Trophoblast cell (in vitro differentiated cells and primary cell): ENCODE results near the gene ARPC2.

ENCODE experiments used
- DNase-seq, 2 donors: peaks; one replicate each; pipeline ENCODE4 v3.0.0-alpha.2; 2016
- H2AFZ ChIP-seq: 2 replicates; pipeline ENCODE4 v1.6.1; 2013; ENCODE audit warnings: low read length, moderate library complexity, mild to moderate bottlenecking; ENCODE audit not compliant: insufficient read depth, poor library complexity
- H2AK5ac ChIP-seq: 2 replicates; pipeline ENCODE4 v1.6.1; 2013; ENCODE audit warnings: mild to moderate bottlenecking, low read length
- H2BK120ac ChIP-seq: 2 replicates; pipeline ENCODE4 v1.6.1; 2013; ENCODE audit warnings: low read length, mild to moderate bottlenecking, moderate library complexity; ENCODE audit not compliant: insufficient read depth, poor library complexity
- H2BK12ac ChIP-seq: 2 replicates; pipeline ENCODE4 v1.6.1; 2013; ENCODE audit warnings: mild to moderate bottlenecking, low read length, moderate library complexity
- H2BK5ac ChIP-seq: 2 replicates; pipeline ENCODE4 v1.6.1; 2013; ENCODE audit warnings: low read length, low read depth, moderate library complexity, mild to moderate bottlenecking; ENCODE audit not compliant: poor library complexity
- H3K14ac ChIP-seq: 2 replicates; pipeline ENCODE4 v1.6.1; 2013; ENCODE audit warnings: mild to moderate bottlenecking, low read length
- H3K18ac ChIP-seq: 2 replicates; pipeline ENCODE4 v1.6.1; 2013; ENCODE audit warnings: mild to moderate bottlenecking, low read length
- H3K23ac ChIP-seq: 2 replicates; pipeline ENCODE4 v1.6.1; 2013; ENCODE audit warnings: low read length
- H3K27ac ChIP-seq: 2 replicates; pipeline ENCODE4 v1.5.1; 2013; ENCODE audit warnings: low read depth, mild to moderate bottlenecking, inconsistent platforms, low read length, moderate library complexity
- H3K27me3 ChIP-seq: 2 replicates; pipeline ENCODE4 v1.6.1; 2013; ENCODE audit warnings: inconsistent platforms, mild to moderate bottlenecking, low read length, moderate library complexity; ENCODE audit not compliant: insufficient read depth
- H3K36me3 ChIP-seq, 2 experiments: 1 replicate in 1 of 2; 2 replicates in 1 of 2; pipeline ENCODE4 v1.6.1; 2013; ENCODE audit warnings: low read length in 2 of 2, mild to moderate bottlenecking in 2 of 2, moderate library complexity in 1 of 2; ENCODE audit not compliant: insufficient read depth in 2 of 2, control insufficient read depth in 1 of 2
- H3K4ac ChIP-seq: 2 replicates; pipeline ENCODE4 v1.6.1; 2013; ENCODE audit warnings: low read depth, mild to moderate bottlenecking, low read length, moderate library complexity
- H3K4me1 ChIP-seq, 2 experiments: 1 replicate in 1 of 2; 2 replicates in 1 of 2; pipeline ENCODE4 v1.6.1; 2013; ENCODE audit warnings: low read length in 2 of 2, mild to moderate bottlenecking in 2 of 2, moderate library complexity in 1 of 2; ENCODE audit not compliant: insufficient read depth in 2 of 2, control insufficient read depth in 1 of 2
- H3K4me2 ChIP-seq: 2 replicates; pipeline ENCODE4 v1.6.1; 2013; ENCODE audit warnings: inconsistent platforms, mild to moderate bottlenecking, low read length, moderate library complexity
- H3K4me3 ChIP-seq: 2 replicates; pipeline ENCODE4 v1.5.1; 2013; ENCODE audit warnings: mild to moderate bottlenecking, low read depth, low read length, inconsistent platforms
- H3K79me1 ChIP-seq: one replicate; pipeline ENCODE4 v1.6.1; 2013; ENCODE audit warnings: low read length
- H3K79me2 ChIP-seq: 2 replicates; pipeline ENCODE4 v1.6.1; 2013; ENCODE audit warnings: low read length, mild to moderate bottlenecking; ENCODE audit not compliant: control insufficient read depth, insufficient read depth, poor library complexity
- H3K9ac ChIP-seq: 2 replicates; pipeline ENCODE4 v1.6.1; 2013; ENCODE audit warnings: mild to moderate bottlenecking, low read length
- H3K9me3 ChIP-seq: 2 replicates; pipeline ENCODE4 v1.6.1; 2013; ENCODE audit warnings: low read depth, mild to moderate bottlenecking, control low read depth, inconsistent platforms, low read length; ENCODE audit not compliant: insufficient read depth
- H4K12ac ChIP-seq: 2 replicates; pipeline ENCODE4 v1.6.1; 2013; ENCODE audit warnings: low read depth, mild to moderate bottlenecking, low read length, moderate library complexity
- H4K8ac ChIP-seq: 2 replicates; pipeline ENCODE4 v1.6.1; 2013; ENCODE audit warnings: low read depth, mild to moderate bottlenecking, low read length, moderate library complexity
- H4K91ac ChIP-seq: one replicate; pipeline ENCODE4 v1.6.1; 2013; ENCODE audit warnings: low read depth, mild to moderate bottlenecking, low read length, moderate library complexity
- WGBS: extraction: QIAGEN DNeasy Blood & Tissue Kit; methylation state at CpG from one replicate; pipeline ENCODE4 v1.1.7; 2013; ENCODE audit warnings: missing lambda C conversion rate; ENCODE audit not compliant: insufficient read length, insufficient coverage; ENCODE audit errors: extremely low coverage; 5-methylcytosine and 5-hydroxymethylcytosine counted together

The ARPC2 gene

GRCh38 chr2:218293715-218294429 lies 76.9 kb downstream of the ARPC2 start:
- DNase-seq = peak; percentile 74 to 86
- no peak overlapping the region for H3K9ac ChIP-seq
- no CpG with 5 or more reads among the region's 5 CpGs for WGBS
- H3K18ac ChIP-seq = peak overlapping the region; percentile 38
- peaks cover 20% of the 10 kb centered on the region for H3K79me2 ChIP-seq
- no peak overlapping the region for H3K23ac ChIP-seq
- H3K27ac ChIP-seq = peak overlapping the region; percentile 31
- H3K27me3 ChIP-seq = no peaks in the 10 kb centered on the region
- no peak overlapping the region for H3K4me3 ChIP-seq
- H3K79me1 ChIP-seq = peaks cover 29% of the 10 kb centered on the region
- H4K12ac ChIP-seq = no peak overlapping the region
- no peaks in the 10 kb centered on the region for H3K36me3 ChIP-seq
- no peak overlapping the region for H3K4me2 ChIP-seq
- peak overlapping the region; percentile 61 for H2BK5ac ChIP-seq
- H2BK12ac ChIP-seq = peak overlapping the region; percentile 82
- H3K4ac ChIP-seq = no peak overlapping the region
- peaks cover 40 to 49% of the 10 kb centered on the region in 2 experiments for H3K4me1 ChIP-seq
- H4K8ac ChIP-seq = peak overlapping the region; percentile 49
- peak overlapping the region; percentile 45 for H4K91ac ChIP-seq
- peak overlapping the region; percentile 30 for H3K14ac ChIP-seq
- H2BK120ac ChIP-seq = peak overlapping the region; percentile 67
- no peaks in the 10 kb centered on the region for H3K9me3 ChIP-seq
- H2AK5ac ChIP-seq = peak overlapping the region; percentile 92
- no peak overlapping the region for H2AFZ ChIP-seq

GRCh38 chr2:218294430-218295022 lies 77.5 kb downstream of the ARPC2 start:
- H2AFZ ChIP-seq = no peak overlapping the region
- no peak overlapping the region for H3K4me3 ChIP-seq
- H2AK5ac ChIP-seq = no peak overlapping the region
- H3K14ac ChIP-seq = peak overlapping the region; percentile 5
- WGBS = no CpG with 5 or more reads among the region's 5 CpGs
- peak overlapping the region; percentile 38 for H3K4me2 ChIP-seq
- peaks cover 40 to 49% of the 10 kb centered on the region in 2 experiments for H3K4me1 ChIP-seq
- H2BK5ac ChIP-seq = no peak overlapping the region
- H3K23ac ChIP-seq = no peak overlapping the region
- no peaks in the 10 kb centered on the region for H3K27me3 ChIP-seq
- peak overlapping the region; percentile 45 for H4K91ac ChIP-seq
- no peaks in the 10 kb centered on the region for H3K36me3 ChIP-seq
- peaks cover 20% of the 10 kb centered on the region for H3K79me2 ChIP-seq
- H3K79me1 ChIP-seq = peaks cover 29% of the 10 kb centered on the region
- H3K4ac ChIP-seq = no peak overlapping the region
- H4K8ac ChIP-seq = peak overlapping the region; percentile 49
- peak overlapping the region; percentile 67 for H2BK120ac ChIP-seq
- peak overlapping the region; percentile 42 for H2BK12ac ChIP-seq
- peak overlapping the region; percentile 42 for H3K27ac ChIP-seq
- H3K9me3 ChIP-seq = no peaks in the 10 kb centered on the region
- no peak overlapping the region for H3K9ac ChIP-seq
- H3K18ac ChIP-seq = peak overlapping the region; percentile 25
- DNase-seq = peak; percentile 78 to 84
- H4K12ac ChIP-seq = no peak overlapping the region

- Histone ChIP-seq H3K4me3 (no peak overlapping the region), H2AK5ac (no peak overlapping the region), H3K4ac (no peak overlapping the region), H3K27ac (peak overlapping the region; percentile 42), H3K4me2 (peak overlapping the region; percentile 38), H3K14ac (peak overlapping the region; percentile 35), H3K9ac (no peak overlapping the region), H3K4me1 (peaks cover 35 to 44% of the 10 kb centered on the region in 2 experiments), H4K12ac (no peak overlapping the region), H2AFZ (no peak overlapping the region), H2BK5ac (peak overlapping the region; percentile 79), H3K79me1 (peaks cover 25% of the 10 kb centered on the region), H4K91ac (peak overlapping the region; percentile 75), H3K9me3 (no peaks in the 10 kb centered on the region), H4K8ac (peak overlapping the region; percentile 50), H3K23ac (no peak overlapping the region), H2BK12ac (peak overlapping the region; percentile 44), H3K27me3 (no peaks in the 10 kb centered on the region), H3K36me3 (no peaks in the 10 kb centered on the region), H3K18ac (no peak overlapping the region), H2BK120ac (peak overlapping the region; percentile 61), H3K79me2 (peaks cover 20% of the 10 kb centered on the region)
- no CpG with 5 or more reads among the region's 7 CpGs for WGBS
- DNase-seq = peak; percentile 56 to 94
Observed at GRCh38 chr2:218295029-218295428, 78.0 kb downstream of the ARPC2 start.

GRCh38 chr2:218296200-218296599 lies 79.2 kb downstream of the ARPC2 start:
- H3K4me1 ChIP-seq = peaks cover 23 to 32% of the 10 kb centered on the region in 2 experiments
- no peak overlapping the region for H3K4me2 ChIP-seq
- H3K36me3 ChIP-seq = no peaks in the 10 kb centered on the region
- H2AK5ac ChIP-seq = no peak overlapping the region
- peaks cover 16% of the 10 kb centered on the region for H3K79me1 ChIP-seq
- no peak overlapping the region for H3K9ac ChIP-seq
- H4K91ac ChIP-seq = no peak overlapping the region
- H2AFZ ChIP-seq = no peak overlapping the region
- no peak overlapping the region for H3K4ac ChIP-seq
- H3K18ac ChIP-seq = no peak overlapping the region
- H4K8ac ChIP-seq = no peak overlapping the region
- H3K27me3 ChIP-seq = no peaks in the 10 kb centered on the region
- no peak overlapping the region for H2BK120ac ChIP-seq
- DNase-seq = no peak
- no CpG with 5 or more reads among the region's 1 CpG for WGBS
- no peak overlapping the region for H2BK5ac ChIP-seq
- H3K23ac ChIP-seq = no peak overlapping the region
- peak overlapping the region; percentile 39 for H2BK12ac ChIP-seq
- H3K4me3 ChIP-seq = no peak overlapping the region
- H3K9me3 ChIP-seq = no peaks in the 10 kb centered on the region
- no peak overlapping the region for H4K12ac ChIP-seq
- H3K79me2 ChIP-seq = peaks cover 10% of the 10 kb centered on the region
- no peak overlapping the region for H3K14ac ChIP-seq
- H3K27ac ChIP-seq = no peak overlapping the region
